ENCODE measurements around the gene ARHGEF28.

ARHGEF28 gene

GRCh38 chr5:73822278-73822988, 196.4 kb downstream of the ARHGEF28 start:
- DNase-seq (ENCODE audit: low spot score) = no peak

DNA sequence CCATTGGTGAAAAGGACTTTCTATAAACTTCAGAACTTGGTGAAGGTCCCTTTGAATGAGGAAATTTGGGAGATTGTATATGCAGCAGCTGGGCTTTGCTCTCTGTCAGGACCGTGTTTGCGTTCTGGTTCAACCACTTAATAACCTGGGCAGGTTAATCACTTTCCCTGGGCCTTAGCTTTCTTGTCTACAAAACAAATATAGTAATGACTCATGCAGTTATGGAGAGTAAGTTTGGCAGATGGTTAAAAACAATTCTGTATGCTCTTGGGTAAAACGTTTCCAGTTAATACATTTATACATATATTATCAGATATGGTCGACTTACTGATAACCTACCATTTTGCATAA, 197.0 kb downstream of the ARHGEF28 start:
- DNase-seq (ENCODE audit: low spot score) = no peak

GRCh38 chr5:73823508-73823925, 197.5 kb downstream of the ARHGEF28 start:
- no peak for DNase-seq (ENCODE audit: low spot score)

DNA sequence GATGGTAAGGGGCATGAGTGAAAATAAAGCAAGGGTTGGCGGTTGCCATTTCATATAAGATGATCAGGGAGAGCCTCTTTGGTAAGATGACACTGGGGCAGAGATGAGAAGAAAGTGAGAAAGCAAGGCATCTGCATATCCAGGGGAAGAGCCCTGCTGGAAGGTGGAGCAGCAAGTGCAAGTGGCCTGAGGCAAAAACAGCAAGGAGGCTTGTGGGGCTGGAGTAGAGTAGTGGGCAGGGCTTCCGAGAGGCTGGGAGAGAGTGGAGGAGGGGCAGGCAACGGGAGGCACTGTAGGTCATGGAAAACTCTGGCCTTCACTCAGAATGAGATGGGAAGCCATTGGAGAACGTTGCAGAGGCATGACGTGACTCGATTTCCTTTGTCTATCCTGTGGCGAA, 199.2 kb downstream of the ARHGEF28 start:
- no peak for DNase-seq (ENCODE audit: low spot score)

- DNase-seq (ENCODE audit: low spot score) = no peak
Observed at GRCh38 chr5:73825736-73826135, 199.7 kb downstream of the ARHGEF28 start.

- no peak for DNase-seq (ENCODE audit: low spot score)
Observed at GRCh38 chr5:73826301-73827105, 200.5 kb downstream of the ARHGEF28 start.

DNA sequence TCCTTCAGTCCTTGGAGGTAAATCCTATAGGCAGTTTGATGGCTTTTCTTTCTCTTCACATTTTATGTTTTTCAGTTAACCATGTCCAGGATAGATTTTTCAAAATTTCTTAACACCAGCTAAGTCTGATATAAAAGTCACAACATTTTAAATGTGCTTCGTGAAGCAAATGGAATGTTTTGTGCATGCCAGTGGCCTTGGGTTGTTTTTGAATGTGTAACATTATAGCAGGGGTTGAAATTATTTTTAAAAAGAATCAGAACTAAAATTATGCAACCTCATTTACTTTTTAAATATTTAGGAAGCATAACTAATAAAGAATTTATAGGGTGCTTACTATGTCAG, 201.1 kb downstream of the ARHGEF28 start:
- DNase-seq (ENCODE audit: low spot score) = no peak

DNA sequence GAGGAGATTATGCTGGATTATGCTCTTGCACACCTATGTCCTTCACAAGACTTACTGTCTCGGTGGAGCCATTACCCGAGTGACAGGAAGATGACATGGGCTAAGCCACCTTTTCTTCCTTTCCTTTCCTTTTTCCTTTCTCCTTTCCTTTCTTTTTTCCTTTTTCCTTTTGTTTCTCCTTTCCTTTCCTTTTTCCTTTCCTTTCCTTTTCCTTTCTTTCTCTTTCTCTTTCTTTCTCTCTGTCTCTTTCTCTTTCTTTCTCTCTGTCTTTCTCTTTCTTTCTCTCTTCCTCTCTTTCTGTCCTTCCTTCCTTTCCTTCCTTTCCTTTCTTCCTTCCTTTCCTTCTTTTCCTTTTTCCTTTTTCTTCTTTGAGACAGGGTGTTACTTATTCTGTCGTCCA, 202.5 kb downstream of the ARHGEF28 start:
- DNase-seq (ENCODE audit: low spot score) = no peak

DNA sequence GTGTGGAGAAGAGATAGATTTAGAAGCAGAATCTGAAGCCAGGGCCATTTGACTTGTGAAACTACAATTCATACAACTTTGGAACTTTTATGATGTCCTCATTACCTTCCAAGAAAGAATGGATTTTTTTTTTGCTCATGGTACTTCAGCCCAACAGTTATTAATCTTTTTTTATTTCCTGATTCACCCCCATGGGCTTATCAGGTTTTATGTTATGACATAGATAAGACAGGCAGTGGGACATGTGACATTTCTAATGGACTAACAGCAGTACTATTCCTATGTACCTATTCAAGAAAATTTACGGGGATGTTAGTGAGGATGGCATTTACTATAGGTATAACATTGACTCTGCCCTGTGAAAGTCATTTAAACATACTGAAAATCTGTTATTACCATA, 204.7 kb downstream of the ARHGEF28 start:
- no peak for DNase-seq (ENCODE audit: low spot score)

- no peak for DNase-seq (ENCODE audit: low spot score)
Observed at GRCh38 chr5:73831066-73831465, 205.1 kb downstream of the ARHGEF28 start.

- DNase-seq (ENCODE audit: low spot score) = no peak
Observed at GRCh38 chr5:73834693-73835092, 208.7 kb downstream of the ARHGEF28 start.

DNA sequence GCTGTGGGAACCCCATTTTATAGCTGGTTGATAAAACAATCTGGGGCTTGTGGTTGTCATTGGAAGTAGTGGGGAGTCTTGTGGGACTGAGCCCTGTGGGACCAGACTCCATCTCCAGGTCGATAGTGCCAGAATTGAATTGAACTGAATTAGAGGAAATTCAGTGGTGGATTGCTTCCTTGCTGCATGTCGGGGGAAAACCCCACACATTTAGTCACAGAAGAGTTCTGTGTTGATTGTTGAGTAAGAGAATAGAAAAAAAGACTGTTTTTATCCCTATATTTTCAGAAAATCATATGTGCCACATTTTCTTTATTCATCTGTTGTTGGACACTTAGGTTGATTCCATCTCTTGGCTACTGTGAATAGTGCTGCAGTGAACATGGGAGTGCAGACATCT, 209.7 kb downstream of the ARHGEF28 start:
- no peak for DNase-seq (ENCODE audit: low spot score)

- DNase-seq (ENCODE audit: low spot score) = no peak
Observed at GRCh38 chr5:73836607-73837006, 210.6 kb downstream of the ARHGEF28 start.

- no peak for DNase-seq (ENCODE audit: low spot score)
Observed at GRCh38 chr5:73838901-73839300, 212.9 kb downstream of the ARHGEF28 start.

- DNase-seq (ENCODE audit: low spot score) = no peak
Observed at GRCh38 chr5:73841641-73842040, 215.6 kb downstream of the ARHGEF28 start.

- DNase-seq (ENCODE audit: low spot score) = no peak
Observed at GRCh38 chr5:73844165-73844564, 218.2 kb downstream of the ARHGEF28 start.

GRCh38 chr5:73851471-73852181, 225.6 kb downstream of the ARHGEF28 start:
- no peak for DNase-seq (ENCODE audit: low spot score)

DNA sequence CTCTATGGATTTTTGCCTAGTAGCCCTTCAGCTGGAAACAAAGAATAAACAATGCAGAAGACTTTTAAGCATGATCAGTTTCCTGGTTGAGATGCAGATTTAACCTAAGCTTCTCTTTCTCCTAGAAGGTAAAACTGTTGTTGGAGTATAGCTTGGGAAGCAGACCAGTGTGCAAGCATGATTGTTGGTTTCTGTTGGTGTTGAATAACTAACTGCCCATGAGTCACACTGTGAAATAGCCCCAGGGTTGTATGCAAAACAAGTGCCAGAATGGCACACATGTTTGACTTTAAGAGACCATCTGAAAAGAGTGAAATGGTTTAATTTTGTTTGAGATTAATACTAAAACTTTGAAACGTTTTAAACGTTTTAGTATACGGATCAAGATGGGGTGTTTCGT, 227.1 kb downstream of the ARHGEF28 start:
- DNase-seq (ENCODE audit: low spot score) = no peak

- no peak for DNase-seq (ENCODE audit: low spot score)
Observed at GRCh38 chr5:73856997-73857396, 231.0 kb downstream of the ARHGEF28 start.

- no peak for DNase-seq (ENCODE audit: low spot score)
Observed at GRCh38 chr5:73857446-73857845, 231.4 kb downstream of the ARHGEF28 start.

DNA sequence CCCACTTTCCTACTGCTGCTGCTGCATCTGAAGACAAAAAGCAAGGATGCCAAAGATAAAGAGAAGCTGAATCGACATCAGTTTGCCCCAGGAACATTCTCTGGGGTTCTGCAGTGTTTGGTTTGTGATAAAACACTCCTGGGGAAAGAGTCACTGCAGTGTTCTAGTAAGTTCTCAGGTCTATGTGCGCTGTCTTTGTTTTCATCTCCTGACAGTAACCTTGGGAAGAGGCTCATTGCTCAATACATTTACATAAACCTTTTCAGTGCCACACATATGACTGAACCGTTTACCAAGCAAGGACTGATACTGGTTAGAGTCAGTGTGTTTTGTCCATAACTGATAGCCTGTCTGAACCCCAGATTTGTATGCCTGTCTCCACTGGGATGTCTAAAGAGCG, 232.1 kb downstream of the ARHGEF28 start:
- no peak for DNase-seq (ENCODE audit: low spot score)

- no peak for DNase-seq (ENCODE audit: low spot score)
Observed at GRCh38 chr5:73858776-73859175, 232.8 kb downstream of the ARHGEF28 start.

DNA sequence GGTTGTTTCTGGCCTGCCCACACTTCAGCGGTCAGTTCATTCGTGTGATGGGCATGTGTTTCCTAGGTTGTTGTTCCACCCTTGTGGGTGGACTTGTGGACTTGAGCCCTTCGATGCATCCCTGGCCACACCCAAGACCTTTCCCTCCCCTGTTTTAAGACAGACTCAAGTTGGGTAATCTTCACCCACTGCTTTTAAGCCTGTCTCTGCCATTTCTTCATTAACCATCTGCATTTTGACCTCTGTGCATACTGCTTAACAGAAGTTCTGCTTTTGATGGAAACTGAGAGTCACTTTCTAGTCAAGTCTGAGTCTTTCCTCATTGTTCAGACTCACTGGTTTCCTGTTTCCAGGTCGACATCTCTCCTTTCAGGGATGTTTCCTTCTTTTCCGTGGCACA, 233.7 kb downstream of the ARHGEF28 start:
- DNase-seq (ENCODE audit: low spot score) = no peak
